Right lobe of liver (tissue), 4 donors: ENCODE results near the gene RNF34.

Experiments used
- POLR2A ChIP-seq: fragments of 450-650 bp; IDR thresholded peaks from one replicate; pipeline ENCODE4 v1.6.1; 2017; ENCODE audit warnings: antibody characterized with exemption, mild to moderate bottlenecking
- TF ChIP-seq, protein P1 (sequence below), 4 donors: fragments of 200-600 bp in 3 of 4; fragments of 450-650 bp in 1 of 4; IDR thresholded peaks; one replicate each; pipeline versions ENCODE4 v1.5.1 to v1.8.0; 2016 to 2022; ENCODE audit warnings: antibody characterized with exemption in 4 of 4, mild to moderate bottlenecking in 2 of 4
- donor health status: DM: no; HTN: no; CAD: no.
- donor health status: DM: no; HTN: no; CAD: no.
- donor health status: DM: no; HTN: yes; CAD: no.

- TF ChIP-seq, protein P1, sequence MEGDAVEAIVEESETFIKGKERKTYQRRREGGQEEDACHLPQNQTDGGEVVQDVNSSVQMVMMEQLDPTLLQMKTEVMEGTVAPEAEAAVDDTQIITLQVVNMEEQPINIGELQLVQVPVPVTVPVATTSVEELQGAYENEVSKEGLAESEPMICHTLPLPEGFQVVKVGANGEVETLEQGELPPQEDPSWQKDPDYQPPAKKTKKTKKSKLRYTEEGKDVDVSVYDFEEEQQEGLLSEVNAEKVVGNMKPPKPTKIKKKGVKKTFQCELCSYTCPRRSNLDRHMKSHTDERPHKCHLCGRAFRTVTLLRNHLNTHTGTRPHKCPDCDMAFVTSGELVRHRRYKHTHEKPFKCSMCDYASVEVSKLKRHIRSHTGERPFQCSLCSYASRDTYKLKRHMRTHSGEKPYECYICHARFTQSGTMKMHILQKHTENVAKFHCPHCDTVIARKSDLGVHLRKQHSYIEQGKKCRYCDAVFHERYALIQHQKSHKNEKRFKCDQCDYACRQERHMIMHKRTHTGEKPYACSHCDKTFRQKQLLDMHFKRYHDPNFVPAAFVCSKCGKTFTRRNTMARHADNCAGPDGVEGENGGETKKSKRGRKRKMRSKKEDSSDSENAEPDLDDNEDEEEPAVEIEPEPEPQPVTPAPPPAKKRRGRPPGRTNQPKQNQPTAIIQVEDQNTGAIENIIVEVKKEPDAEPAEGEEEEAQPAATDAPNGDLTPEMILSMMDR (IDR thresholded peaks at IDR 0.05) = no peak
- no peak for TF ChIP-seq POLR2A
Observed at GRCh38 chr12:121424624-121424975, 24.7 kb downstream of the RNF34 start.
